ENCODE measurements around the gene PRSS27.

DNA sequence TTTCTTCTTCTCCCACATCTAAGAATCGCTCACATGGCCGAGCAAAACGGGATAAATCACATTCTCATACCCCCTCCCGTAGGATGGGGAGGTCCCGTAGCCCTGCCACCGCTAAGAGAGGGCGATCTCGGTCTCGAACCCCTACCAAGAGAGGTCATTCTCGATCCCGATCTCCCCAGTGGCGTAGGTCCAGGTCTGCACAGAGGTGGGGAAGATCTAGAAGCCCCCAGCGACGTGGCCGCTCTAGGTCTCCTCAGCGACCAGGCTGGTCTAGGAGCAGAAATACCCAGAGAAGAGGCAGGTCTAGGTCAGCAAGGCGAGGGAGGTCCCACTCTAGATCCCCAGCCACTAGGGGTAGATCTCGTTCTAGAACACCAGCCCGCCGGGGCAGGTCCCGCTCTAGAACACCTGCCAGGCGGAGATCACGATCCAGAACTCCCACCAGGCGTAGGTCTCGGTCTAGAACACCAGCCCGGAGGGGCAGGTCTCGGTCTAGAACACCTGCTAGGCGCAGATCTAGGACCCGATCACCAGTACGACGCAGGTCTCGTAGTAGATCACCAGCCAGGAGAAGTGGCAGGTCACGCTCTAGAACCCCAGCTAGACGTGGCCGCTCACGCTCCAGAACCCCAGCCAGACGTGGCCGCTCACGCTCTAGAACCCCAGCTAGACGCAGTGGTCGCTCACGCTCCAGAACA lies 42.0 kb upstream of the PRSS27 start:
- TF ChIP-seq, protein P1, sequence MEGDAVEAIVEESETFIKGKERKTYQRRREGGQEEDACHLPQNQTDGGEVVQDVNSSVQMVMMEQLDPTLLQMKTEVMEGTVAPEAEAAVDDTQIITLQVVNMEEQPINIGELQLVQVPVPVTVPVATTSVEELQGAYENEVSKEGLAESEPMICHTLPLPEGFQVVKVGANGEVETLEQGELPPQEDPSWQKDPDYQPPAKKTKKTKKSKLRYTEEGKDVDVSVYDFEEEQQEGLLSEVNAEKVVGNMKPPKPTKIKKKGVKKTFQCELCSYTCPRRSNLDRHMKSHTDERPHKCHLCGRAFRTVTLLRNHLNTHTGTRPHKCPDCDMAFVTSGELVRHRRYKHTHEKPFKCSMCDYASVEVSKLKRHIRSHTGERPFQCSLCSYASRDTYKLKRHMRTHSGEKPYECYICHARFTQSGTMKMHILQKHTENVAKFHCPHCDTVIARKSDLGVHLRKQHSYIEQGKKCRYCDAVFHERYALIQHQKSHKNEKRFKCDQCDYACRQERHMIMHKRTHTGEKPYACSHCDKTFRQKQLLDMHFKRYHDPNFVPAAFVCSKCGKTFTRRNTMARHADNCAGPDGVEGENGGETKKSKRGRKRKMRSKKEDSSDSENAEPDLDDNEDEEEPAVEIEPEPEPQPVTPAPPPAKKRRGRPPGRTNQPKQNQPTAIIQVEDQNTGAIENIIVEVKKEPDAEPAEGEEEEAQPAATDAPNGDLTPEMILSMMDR (IDR thresholded peaks at IDR 0.05): no peak
- no peak for TF ChIP-seq ZFX (IDR thresholded peaks at IDR 0.05; ENCODE audit: borderline replicate concordance)

All from 22Rv1 (cell line).